Measurements from ENCODE around the gene ZNF263.
A peak's percentile ranks its signal among the peaks of the same experiment; 100 is the strongest.
"Not testable (repeated sequence)": the region's sequence is repeated elsewhere in the genome, so short reads cannot be mapped to it uniquely, and the experiment has no call there.

The ZNF263 gene

DNA sequence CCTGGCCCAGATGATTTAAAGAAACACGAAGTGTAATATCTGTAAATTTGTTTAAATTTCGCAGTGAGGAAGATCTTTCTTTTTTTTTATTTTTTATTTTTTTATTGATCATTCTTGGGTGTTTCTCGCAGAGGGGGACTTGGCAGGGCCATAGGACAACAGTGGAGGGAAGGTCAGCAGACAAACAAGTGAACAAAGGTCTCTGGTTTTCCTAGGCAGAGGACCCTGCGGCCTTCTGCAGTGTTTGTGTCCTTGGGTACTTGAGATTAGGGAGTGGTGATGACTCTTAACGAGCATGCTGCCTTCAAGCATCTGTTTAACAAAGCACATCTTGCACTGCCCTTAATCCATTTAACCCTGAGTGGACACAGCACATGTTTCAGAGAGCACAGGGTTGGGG lies 12.6 kb upstream of the ZNF263 start:
- DNase-seq: not testable (repeated sequence)

DNA sequence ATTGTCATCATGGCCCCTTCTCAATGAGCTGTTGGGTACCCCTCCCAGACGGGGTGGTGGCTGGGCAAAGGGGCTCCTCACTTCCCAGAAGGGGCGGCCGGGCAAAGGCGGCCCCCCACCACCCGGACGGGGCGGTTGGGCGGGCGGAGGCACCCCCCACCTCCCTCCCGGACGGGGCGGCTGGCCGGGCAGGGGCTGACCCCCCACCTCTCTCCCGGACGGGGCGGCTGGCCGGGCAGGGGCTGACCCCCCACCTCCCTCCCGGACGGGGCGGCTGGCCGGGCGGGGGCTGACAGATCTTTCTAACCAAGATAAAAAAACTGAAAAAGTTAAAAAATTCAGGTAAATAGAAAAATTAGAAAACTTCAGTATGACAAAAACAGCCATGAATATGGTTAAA lies 12.0 kb upstream of the ZNF263 start:
- DNase-seq: not testable (repeated sequence)

DNA sequence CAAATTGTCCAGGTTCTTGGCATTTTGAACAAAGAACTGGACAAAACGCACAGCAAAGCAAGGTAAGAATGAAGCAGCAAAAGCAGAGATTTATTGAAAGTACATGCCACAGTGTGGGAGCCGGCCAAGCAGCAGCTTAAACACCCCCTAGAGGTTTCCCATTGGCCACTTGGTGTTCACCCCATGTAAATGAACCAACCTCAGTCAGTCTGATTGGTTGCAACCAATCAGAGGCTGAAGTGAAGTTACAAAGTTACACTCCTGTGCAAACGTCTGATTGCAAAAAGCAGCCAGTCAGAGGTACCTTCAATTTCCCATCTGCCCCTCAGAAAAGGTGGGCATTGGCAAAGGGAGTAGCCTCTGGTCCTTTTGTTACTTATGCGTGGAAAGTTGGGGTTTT lies 8.8 kb upstream of the ZNF263 start:
- DNase-seq: peak; percentile 12

DNA sequence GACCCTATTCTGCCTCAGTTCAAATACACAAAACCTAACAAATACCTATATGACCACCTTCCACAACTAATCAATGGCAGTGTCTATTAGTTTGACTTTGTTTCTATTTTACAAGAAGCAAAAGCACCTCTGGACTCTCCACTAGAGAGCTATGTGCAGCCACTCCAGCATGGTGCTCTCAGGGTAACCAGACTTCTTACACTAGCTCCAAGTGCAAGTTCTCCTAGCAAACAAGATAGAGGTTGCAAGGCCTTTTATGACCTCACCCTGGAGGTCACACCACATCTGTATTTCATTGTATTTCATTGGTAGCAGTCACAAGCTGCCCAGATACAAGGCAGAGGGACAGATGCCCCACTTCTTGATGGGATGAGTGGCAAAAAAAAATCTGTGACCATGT lies 8.3 kb upstream of the ZNF263 start:
- DNase-seq: no peak

DNA sequence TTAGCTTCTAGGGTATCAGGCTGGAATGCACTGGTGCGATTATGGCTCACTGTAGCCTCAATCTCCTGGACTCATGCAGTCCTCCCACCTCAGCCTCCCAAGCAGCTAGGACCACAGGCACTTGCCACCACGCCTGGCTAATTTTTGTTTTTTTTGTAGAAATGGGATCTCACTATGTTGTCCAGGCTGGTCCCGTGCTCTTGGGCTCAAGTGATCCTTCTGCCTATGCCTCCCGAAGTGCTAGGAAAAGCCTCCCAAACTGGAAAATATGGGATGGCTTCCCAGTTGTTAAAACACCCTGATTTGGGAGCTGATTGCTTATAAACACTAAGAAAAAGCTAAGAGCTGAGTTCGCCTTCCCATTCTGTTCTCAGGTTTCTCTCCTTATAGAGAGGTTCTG lies 6.6 kb upstream of the ZNF263 start:
- no peak for DNase-seq

DNA sequence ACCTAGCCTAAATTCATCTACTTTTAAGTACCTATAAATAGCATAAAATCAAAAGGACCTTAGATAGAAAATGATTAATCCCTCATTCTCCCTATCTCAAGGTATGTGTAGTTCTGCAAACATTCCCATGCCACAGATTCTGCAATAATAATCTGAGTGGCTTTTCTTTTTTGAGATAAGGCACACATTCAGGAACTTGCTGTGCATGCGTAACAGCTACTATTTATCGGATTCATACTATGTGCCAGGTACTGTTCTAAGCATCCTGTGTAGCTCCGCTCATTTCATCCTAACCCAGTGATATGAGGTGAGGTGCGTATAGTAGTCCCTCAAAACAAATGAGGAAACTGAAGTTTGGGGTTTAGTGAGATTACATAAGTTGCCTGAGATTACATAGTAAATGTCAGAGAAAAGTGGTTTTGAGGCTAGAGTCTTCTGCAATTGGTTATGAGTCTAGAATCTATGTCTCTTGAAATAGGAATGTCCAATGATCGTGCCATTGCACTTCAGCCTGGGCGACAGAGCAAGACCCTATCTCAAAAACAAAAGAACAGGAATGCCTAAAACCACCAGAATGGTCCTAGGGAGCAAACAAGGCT lies 2.0 kb upstream of the ZNF263 start:
- DNase-seq: no peak

DNA sequence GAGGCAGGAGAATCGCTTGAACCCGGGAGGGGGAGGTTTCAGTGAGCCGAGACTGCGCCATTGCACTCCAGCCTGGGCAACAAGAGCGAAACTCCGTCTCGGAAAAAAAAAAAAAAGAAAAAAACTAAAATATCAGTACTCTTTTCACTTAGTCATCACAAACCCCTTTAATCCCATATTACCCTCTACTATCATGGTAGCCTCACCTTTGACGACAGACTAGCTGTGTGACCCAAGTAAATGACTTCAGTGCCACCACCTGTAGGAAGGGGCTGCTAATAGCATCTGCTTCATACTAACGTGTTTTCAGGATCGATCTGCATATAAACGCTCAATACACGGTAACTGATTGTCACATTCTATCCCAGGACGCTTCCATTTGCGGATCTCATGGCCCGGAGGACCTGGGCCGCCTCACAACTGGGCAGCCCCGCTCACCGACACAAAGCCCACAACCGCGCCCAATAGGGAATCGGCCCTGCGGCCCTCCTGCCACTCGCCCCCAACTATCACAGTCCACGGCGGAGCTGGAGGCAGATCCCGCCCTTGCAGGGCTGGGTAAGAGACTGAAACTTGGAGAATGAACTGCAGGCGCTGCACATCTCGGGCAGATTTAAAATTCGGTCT lies 1.1 kb upstream of the ZNF263 start:
- DNase-seq: peak; percentile 81

DNA sequence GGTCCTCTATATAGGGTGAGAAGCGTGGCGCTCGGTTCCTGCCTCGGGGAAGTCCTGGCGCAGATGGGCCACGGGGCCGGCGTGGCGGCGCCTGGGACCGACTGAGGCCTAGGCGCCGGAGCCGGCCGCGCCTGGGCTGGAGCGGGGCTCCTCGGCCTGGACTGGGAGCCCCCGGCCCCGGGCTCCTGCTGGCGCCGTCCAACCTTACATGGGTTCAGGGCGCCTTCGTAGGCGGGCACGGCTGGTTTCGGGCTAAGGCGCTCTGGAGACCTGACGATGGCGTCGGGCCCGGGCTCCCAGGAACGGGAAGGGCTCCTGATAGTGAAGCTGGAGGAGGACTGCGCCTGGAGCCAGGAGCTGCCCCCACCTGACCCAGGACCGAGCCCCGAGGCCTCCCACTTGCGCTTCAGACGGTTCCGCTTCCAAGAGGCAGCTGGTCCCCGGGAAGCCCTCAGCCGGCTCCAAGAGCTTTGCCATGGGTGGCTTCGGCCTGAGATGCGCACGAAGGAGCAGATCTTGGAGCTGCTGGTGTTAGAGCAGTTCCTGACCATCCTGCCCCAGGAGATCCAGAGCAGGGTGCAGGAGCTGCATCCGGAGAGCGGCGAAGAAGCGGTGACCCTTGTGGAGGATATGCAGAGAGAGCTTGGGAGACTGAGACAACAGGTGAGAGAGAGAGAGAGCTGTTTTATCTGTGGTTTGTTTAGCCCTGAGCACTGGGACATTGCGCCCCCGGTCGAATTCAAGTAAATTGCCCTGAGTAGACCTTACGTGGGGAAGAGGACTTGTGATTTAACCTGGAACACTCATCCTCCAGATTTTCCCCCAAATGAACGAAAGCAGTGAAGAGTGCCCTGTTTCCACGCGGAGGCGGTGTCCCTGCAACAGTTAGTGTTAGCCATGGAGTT lies 504 bp downstream of the ZNF263 start:
- DNase-seq: no peak

DNA sequence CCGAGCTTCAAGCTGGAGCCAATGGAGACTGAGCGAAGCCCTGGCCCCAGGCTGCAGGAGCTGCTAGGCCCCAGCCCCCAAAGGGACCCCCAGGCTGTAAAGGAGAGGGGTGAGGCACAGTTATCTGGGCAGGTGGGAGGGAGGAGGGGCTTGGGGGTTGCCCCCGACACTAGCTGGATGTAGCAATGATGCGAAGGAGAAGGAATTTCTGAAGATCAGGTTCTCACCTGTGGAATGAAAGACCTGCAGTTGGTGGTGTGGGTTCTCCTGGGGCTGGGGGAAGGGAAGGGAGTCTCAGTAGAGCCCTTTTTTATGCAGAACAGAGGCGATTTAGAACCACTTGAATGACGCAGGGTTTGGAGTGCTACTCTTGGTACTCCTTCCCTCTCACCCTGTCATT lies 1.8 kb downstream of the ZNF263 start:
- DNase-seq: no peak

DNA sequence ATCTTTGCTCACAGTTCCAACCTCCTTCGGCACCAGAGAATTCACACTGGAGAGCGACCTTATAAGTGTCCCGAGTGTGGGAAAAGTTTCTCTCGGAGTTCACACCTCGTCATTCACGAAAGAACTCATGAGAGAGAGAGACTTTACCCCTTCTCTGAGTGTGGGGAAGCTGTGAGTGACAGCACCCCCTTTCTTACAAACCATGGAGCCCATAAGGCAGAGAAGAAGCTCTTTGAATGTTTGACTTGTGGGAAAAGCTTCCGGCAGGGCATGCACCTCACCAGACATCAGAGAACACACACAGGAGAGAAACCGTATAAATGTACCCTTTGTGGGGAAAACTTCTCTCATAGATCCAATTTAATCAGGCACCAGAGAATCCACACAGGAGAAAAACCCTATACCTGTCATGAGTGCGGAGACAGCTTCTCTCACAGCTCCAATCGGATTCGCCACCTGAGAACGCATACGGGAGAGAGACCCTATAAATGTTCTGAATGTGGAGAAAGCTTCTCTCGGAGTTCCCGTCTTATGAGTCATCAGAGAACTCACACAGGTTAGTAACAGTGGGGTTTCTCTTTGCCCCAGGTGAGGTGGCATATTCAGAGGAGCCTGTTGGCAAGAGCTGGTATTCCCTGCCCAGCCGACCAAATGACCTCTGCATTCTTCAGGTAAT lies 6.8 kb downstream of the ZNF263 start:
- no peak for DNase-seq

DNA sequence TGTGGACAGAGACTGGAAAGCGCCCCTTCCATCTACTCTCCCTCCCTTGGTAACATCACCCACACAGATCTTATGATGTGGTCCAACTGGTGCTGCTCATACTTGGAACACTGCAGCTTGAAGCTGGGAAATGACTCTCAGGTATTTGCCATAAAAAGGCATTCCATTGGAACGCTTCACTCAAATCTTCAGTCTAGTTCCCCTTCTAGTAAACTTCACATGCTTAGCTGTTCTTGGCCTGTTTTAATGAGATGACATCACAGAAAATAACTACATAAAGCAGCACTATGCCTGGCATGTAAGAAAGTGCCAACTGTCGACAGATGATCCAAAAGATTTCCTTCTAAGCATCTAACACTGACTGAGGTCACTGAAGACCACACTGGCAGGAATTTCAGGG lies 9.3 kb downstream of the ZNF263 start:
- no peak for DNase-seq

DNA sequence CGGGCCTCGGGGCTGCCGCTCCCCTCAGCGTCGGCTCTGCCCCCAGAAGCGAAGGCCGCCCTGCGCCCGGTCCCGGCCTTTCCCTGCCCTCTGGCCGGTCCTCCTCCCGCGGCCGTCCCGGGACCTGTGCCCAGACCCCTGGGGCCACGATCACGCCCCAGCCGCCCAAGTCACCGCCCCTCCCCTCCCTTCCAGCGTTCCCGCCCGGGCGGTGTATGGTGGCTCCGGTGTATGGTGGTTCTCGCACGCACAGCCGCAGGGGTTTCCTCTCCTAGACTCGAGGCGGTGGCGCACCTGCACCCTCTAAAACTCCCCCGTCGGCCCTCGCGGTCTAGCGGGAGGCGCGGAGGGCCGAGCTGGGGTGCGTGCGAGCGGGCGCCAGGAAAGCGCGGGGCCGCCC lies 11.9 kb downstream of the ZNF263 start:
- no peak for DNase-seq

DNA sequence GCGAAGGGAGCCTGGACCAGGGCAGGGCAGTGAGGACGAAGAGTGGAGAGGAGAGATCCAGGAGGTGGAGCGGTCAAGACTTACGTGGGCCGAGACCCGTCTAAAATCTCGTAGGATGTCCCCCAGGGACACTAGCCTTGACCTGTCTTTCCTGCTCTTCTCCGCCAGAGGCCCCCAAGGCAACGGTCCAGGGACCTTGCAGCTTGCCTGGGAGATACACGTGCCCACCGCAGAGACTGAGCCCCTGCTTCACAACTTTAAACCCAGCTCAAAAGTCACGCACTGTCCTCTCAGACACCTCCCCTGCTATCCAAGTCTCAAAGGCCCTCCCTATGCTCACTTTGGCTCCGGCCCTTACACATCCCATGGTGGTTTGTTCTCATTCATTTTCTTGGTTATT lies 12.5 kb downstream of the ZNF263 start:
- DNase-seq: no peak

DNA sequence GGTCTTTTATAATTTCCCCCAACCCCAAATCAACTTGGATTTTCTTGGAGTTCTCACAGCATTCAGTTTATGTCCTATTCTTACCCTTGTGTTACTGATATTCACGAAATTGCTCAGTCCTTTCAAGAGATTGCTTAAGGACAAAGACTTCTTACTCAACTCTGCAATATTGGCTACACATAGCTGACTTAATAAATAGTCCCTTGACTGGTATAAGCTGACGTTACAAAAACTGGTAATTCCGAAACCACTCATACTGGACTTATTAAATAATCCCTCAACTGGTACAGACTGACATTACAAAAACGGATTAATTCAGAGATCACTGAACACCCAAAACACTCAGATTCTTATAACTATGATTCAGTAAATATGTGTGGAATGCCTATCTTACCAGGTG lies 21.1 kb downstream of the ZNF263 start:
- DNase-seq: no peak

DNA sequence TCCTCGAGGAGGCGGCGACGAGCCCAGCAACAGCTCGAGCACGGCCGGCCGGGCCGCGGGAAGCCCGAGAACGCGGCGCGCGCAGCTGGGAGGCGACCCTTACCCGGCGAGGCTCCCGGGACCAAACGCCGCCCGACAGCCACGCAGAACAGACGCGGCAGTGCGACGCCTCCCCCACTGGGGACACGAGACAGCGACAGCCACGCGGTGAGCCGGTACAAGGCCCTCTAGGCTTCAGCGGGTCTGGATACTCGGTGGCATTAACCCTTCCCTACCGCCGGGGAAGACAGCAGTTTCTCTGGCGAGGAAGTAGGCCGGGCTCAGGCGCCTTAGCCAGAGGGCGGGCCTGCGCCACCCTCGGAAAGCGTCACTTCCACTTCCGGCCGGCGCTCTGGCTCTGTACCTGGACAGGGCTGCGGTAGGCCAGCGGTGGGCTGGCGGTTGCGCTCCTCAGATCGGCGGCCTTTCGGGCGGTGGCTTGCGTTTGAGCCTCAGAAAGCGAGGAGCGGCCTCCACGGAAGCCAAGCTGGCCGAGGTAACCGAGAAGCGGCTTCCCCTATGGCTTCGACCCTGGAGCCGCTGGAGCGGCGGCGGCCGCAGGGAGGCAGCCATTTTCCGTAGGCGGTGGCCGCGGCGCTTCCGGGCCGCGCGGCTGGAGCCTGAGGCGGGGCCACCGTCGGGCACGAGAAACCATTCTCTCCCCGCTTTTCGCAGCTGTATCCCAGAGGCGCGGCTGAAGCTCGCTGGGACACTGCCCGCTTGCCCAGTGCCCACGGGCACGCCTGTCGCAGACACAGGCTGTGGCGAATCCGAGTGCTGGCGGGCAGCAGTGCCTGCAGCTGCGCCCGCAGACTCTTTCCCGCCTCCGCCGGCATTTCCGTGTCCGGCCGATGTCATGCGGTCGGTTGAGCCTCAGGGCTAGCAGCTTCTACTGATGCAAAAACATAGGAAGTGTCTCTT lies 22.1 kb downstream of the ZNF263 start, which contains the start of the genes TIGD7 and ZNF75A:
TIGD7 (minus strand) TSS at position 322 of the 960 bp plus-strand sequence. CDS start 4,816 bp downstream, outside the sequence.
ZNF75A (plus strand) TSS at position 389 of the 960 bp plus-strand sequence. CDS start 2,932 bp downstream, outside the sequence.
- DNase-seq: peak; percentile 82

DNA sequence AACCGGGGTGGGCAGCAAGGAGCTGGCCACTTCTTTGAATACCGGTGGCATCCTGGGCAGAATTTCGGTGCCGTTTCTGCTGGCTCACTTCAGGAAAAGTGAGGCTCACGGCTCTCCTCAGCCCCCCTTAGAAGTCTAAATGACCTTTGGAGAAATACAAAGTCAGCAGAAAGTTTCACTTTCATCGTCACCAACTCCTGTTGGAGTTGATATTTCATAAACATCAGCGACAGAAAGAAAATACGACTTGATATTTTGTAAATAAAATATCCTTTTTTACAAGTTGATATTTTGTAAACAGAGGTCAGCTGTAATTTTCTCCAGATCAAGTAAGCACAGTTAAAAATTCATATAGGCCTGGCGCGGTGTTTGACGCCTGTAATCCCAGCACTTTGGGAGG lies 22.8 kb downstream of the ZNF263 start:
- no peak for DNase-seq

DNA sequence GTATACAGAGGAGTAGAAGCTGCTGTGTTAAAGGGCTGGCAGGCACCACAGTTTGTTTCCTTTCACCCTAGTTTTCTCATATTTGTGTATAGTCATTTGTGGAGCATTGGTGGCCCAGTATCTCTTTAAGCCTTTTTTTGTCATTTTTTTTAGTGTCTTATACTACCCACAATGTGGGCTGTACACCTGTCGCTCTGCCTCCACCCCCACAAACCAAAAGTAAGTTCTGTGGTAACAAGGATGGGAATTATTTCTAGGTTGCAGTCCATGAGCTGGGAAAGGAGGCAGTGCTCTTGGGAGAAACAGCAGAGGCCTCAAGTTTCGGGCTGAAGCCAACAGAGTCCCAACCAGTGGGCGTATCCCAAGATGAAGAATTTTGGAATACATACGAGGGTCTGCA lies 28.2 kb downstream of the ZNF263 start:
- DNase-seq: no peak

DNA sequence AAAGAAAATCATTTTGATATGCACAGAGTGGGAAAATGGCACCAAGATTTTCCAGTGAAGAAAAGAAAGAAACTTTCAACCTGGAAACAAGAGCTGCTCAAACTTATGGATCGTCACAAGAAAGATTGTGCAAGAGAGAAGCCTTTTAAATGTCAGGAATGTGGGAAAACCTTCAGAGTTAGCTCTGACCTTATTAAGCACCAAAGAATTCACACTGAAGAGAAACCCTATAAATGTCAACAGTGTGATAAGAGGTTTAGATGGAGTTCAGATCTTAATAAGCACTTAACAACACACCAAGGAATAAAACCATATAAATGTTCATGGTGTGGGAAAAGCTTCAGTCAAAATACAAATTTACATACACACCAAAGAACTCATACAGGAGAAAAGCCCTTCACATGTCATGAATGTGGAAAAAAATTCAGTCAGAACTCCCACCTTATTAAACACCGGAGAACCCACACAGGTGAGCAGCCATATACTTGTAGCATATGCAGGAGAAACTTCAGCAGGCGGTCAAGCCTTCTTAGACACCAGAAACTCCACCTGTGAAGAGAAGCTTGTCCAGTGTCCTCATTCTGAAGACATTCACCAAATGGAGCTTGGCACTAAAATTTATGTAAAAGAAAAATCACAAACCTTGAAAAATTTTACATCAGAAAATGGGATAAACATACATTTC lies 34.2 kb downstream of the ZNF263 start:
- no peak for DNase-seq

DNA sequence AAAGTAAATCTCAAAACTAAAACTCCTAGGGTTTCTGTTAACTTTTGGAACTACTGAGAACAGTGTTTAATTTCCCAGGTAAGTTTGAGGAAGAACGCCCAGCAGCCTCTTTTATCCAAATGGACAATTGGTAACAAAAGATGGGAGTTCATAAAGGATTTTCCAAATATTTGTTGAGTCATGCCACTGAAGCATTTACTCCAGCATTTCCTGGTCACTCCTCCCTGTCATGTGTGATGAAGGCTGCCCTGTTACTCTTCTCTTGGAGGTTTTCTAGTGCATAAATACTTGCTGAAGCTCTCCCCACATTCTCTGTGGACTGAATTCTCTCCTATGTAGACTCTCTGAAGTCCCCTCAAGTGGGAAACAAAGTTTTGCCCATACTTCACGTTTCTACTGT lies 38.5 kb downstream of the ZNF263 start:
- DNase-seq: no peak

DNA sequence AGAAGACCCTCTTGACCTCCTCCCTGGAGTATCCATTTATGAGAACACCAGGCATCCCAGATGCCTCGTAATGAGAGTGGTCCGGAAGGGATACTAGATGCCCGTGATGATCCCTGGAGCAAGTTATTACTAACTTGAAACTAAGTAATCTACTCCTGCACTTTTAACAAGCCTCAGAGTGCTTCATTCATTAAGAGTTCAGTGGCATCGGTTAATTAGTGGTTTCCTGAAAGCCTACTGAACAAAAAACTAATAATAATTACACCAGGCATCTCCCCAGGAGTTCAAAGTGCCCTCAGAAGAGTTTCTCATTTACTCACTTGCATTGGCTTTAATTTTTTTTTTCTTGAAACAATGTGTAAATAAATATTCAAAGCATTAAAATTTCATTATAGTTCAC lies 44.2 kb downstream of the ZNF263 start:
- no peak for DNase-seq

DNA sequence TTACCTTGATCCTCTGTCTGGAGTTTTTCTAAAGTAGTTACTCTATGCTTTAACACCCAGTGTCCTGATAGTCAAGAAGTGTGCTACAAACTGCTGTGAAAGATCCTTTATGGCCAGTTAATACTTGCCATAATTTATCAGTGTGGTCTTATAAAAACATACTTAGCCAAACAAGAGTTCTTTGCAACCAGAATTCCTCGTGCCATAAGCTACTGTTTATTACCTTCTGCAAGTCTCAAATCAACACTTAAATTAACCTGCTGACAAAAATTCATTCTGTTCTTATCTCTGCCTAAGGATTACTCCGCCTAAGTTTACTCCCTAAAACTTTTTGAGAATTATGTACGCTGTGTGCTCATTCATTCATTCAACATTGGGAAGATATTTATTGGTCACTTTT lies 44.8 kb downstream of the ZNF263 start:
- DNase-seq: no peak
